Testis (tissue), 3 donors: ENCODE data around the gene NOVA1. TPM values are rescaled to one million over a fixed set of nuclear protein-coding genes. Genes with fewer than 3 reads are reported as not detected.

Experiments used
- DNase-seq: peaks from one replicate; pipeline ENCODE4 v3.0.0-alpha.2; 2019
- H3K27ac ChIP-seq, 2 donors: fragments of 200-600 bp; sonication (generic); one replicate each; pipeline ENCODE4 v1.5.1; 2019
- H3K27me3 ChIP-seq: fragments of 200-600 bp; sonication (generic); one replicate; pipeline ENCODE4 v1.5.1; 2019
- H3K36me3 ChIP-seq: fragments of 200-600 bp; sonication (generic); one replicate; pipeline ENCODE4 v1.5.1; 2017; ENCODE audit warnings: low read depth; ENCODE audit errors: missing control alignments
- H3K4me1 ChIP-seq: fragments of 200-600 bp; sonication (generic); one replicate; pipeline ENCODE4 v1.5.1; 2019
- H3K4me3 ChIP-seq, 2 donors: fragments of 200-600 bp; sonication (generic); one replicate each; pipeline ENCODE4 v1.5.1; 2017 to 2019
- H3K9me3 ChIP-seq: fragments of 200-600 bp; sonication (generic); one replicate; pipeline ENCODE4 v1.5.1; 2017
- POLR2A ChIP-seq: fragments of 450-650 bp; IDR thresholded peaks from one replicate; pipeline ENCODE4 v1.6.1; 2017; ENCODE audit warnings: antibody characterized with exemption, mild to moderate bottlenecking, moderate library complexity
- intact Hi-C: fragments of 100-400 bp; cut with DNase I; formaldehyde crosslinking; loops from one replicate; pipeline ENCODE4 v1.15.1; 2023; ENCODE audit warnings: low total_unique reads
- polyA plus RNA-seq: library from polyadenylated mRNA; stranded (reverse); fragments of 350-450 nt; fragmentation: Illumina TruSeq; extraction: RNeasy Lipid Tissue Mini Kit (QIAGEN cat#74804); gene quantifications from one replicate; pipeline ENCODE4 v1.2.3, GENCODE V29; 2014; ENCODE audit warnings: low read depth, low replicate concordance; ENCODE audit not compliant: insufficient read depth
- total RNA-seq, 2 donors: library from RNA; depleted of rRNA; stranded (reverse); fragments of >200 nt; gene quantifications; one replicate each; pipeline ENCODE4 v1.2.3, GENCODE V29; 2016
- TF ChIP-seq, protein P1 (sequence below), 3 experiments: fragments of 450-650 bp in 2 of 3; fragments of 200-600 bp in 1 of 3; sonication (generic) in 1 of 3; IDR thresholded peaks; one replicate each; pipeline ENCODE4 v1.5.1; 2016 to 2019; ENCODE audit warnings: antibody characterized with exemption in 3 of 3, mild to moderate bottlenecking in 2 of 3, moderate library complexity in 1 of 3

Gene NOVA1
- total and polyA plus RNA-seq, 3 donors from 2014 or later: 15.0 to 22.3 (median 15.5) TPM

DNA sequence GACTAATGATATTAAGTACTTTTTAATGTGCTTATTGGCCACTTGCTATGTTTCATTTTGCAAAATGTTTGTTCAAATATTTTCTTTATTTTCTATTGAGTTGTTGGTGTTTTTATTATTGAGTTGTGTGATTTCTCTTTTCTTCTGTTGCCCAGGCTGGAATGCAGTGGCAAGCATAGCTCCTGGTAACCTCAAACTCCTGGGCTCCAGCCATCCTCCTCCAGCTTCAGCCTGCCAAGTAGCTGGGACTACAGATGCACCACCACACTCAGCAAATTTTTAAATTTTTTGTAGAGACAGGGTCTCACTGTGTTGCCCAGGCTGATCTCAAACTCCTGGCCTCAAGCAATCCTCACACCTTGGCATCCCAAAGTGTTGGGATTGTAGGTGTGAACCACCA is 199.2 kb downstream of the NOVA1 start:
- no peaks in the 10 kb centered on the region for H3K9me3 ChIP-seq
- no peak overlapping the region for H3K27ac ChIP-seq
- H3K4me1 ChIP-seq: no peaks in the 10 kb centered on the region
- no peaks in the 10 kb centered on the region for H3K36me3 ChIP-seq
- DNase-seq: no peak
- H3K4me3 ChIP-seq: no peak overlapping the region
- intact Hi-C loops: no loop called here
- no peak for TF ChIP-seq POLR2A
- TF ChIP-seq, protein P1, sequence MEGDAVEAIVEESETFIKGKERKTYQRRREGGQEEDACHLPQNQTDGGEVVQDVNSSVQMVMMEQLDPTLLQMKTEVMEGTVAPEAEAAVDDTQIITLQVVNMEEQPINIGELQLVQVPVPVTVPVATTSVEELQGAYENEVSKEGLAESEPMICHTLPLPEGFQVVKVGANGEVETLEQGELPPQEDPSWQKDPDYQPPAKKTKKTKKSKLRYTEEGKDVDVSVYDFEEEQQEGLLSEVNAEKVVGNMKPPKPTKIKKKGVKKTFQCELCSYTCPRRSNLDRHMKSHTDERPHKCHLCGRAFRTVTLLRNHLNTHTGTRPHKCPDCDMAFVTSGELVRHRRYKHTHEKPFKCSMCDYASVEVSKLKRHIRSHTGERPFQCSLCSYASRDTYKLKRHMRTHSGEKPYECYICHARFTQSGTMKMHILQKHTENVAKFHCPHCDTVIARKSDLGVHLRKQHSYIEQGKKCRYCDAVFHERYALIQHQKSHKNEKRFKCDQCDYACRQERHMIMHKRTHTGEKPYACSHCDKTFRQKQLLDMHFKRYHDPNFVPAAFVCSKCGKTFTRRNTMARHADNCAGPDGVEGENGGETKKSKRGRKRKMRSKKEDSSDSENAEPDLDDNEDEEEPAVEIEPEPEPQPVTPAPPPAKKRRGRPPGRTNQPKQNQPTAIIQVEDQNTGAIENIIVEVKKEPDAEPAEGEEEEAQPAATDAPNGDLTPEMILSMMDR (IDR thresholded peaks at IDR 0.05): no peak
- H3K27me3 ChIP-seq: no peaks in the 10 kb centered on the region
